ENCODE results near the gene NEU2.

Gene NEU2

GRCh38 chr2:233056961-233057605, 24.6 kb downstream of the NEU2 start:
- H3K27ac ChIP-seq (ENCODE audit: low read depth in 2 of 2, low read length in 2 of 2) = no peak overlapping the region
- no peaks in the 10 kb centered on the region for H3K9me3 ChIP-seq (ENCODE audit: control insufficient read depth in 2 of 2, low read length in 2 of 2)
- H3K9ac ChIP-seq (ENCODE audit: low read depth in 1 of 2, low read length in 2 of 2) = no peak overlapping the region
- peaks cover 7 to 13% of the 10 kb centered on the region in 2 donors for H3K4me1 ChIP-seq (ENCODE audit: control insufficient read depth in 2 of 2, insufficient read depth in 2 of 2, low read length in 2 of 2)
- H3K27me3 ChIP-seq (ENCODE audit: control insufficient read depth in 2 of 2, insufficient read depth in 2 of 2, low read length in 2 of 2) = peaks cover 0 to 4% of the 10 kb centered on the region in 2 donors
- no peaks in the 10 kb centered on the region for H3K36me3 ChIP-seq (ENCODE audit: control insufficient read depth in 2 of 2, insufficient read depth in 2 of 2, low read length in 2 of 2)
- H3K4me3 ChIP-seq (ENCODE audit: low read length in 2 of 2) = no peak overlapping the region

- peaks cover 18 to 27% of the 10 kb centered on the region in 2 donors for H3K4me1 ChIP-seq (ENCODE audit: control insufficient read depth in 2 of 2, insufficient read depth in 2 of 2, low read length in 2 of 2)
- H3K4me3 ChIP-seq (ENCODE audit: low read length in 2 of 2) = no peak overlapping the region
- no peaks in the 10 kb centered on the region for H3K9me3 ChIP-seq (ENCODE audit: control insufficient read depth in 2 of 2, low read length in 2 of 2)
- no peak overlapping the region for H3K9ac ChIP-seq (ENCODE audit: low read depth in 1 of 2, low read length in 2 of 2)
- H3K36me3 ChIP-seq (ENCODE audit: control insufficient read depth in 2 of 2, insufficient read depth in 2 of 2, low read length in 2 of 2) = no peaks in the 10 kb centered on the region
- peaks cover 0 to 4% of the 10 kb centered on the region in 2 donors for H3K27me3 ChIP-seq (ENCODE audit: control insufficient read depth in 2 of 2, insufficient read depth in 2 of 2, low read length in 2 of 2)
- peak overlapping the region in 1 of 2 donors; percentile 86 for H3K27ac ChIP-seq (ENCODE audit: low read depth in 2 of 2, low read length in 2 of 2)
Observed at GRCh38 chr2:233058717-233059546, 26.5 kb downstream of the NEU2 start.

GRCh38 chr2:233059547-233059796, 27.0 kb downstream of the NEU2 start:
- Histone ChIP-seq H3K4me3 (ENCODE audit: low read length in 2 of 2) (peak overlapping the region in 1 of 2 donors; percentile 62), H3K27ac (ENCODE audit: low read depth in 2 of 2, low read length in 2 of 2) (peak overlapping the region; percentile 64 to 86), H3K9ac (ENCODE audit: low read depth in 1 of 2, low read length in 2 of 2) (no peak overlapping the region), H3K27me3 (ENCODE audit: control insufficient read depth in 2 of 2, insufficient read depth in 2 of 2, low read length in 2 of 2) (peaks cover 0 to 1% of the 10 kb centered on the region in 2 donors), H3K9me3 (ENCODE audit: control insufficient read depth in 2 of 2, low read length in 2 of 2) (no peaks in the 10 kb centered on the region), H3K4me1 (ENCODE audit: control insufficient read depth in 2 of 2, insufficient read depth in 2 of 2, low read length in 2 of 2) (peaks cover 20 to 28% of the 10 kb centered on the region in 2 donors), H3K36me3 (ENCODE audit: control insufficient read depth in 2 of 2, insufficient read depth in 2 of 2, low read length in 2 of 2) (no peaks in the 10 kb centered on the region)

GRCh38 chr2:233059797-233060500, 27.5 kb downstream of the NEU2 start, which contains the start of gene INPP5D:
TSS of gene INPP5D (plus strand) at chr2:233060342. CDS start at chr2:233060479, 137 bp downstream.
- H3K27ac ChIP-seq (ENCODE audit: low read depth in 2 of 2, low read length in 2 of 2) = peak within 1 kb of the TSS; percentile 64 to 86
- H3K4me1 ChIP-seq (ENCODE audit: control insufficient read depth in 2 of 2, insufficient read depth in 2 of 2, low read length in 2 of 2) = peaks cover 22 to 32% of the 10 kb centered on the region in 2 donors
- no peaks in the 10 kb centered on the region for H3K9me3 ChIP-seq (ENCODE audit: control insufficient read depth in 2 of 2, low read length in 2 of 2)
- peak within 1 kb of the TSS; percentile 60 to 70 for H3K9ac ChIP-seq (ENCODE audit: low read depth in 1 of 2, low read length in 2 of 2)
- no peaks in the 10 kb centered on the region for H3K36me3 ChIP-seq (ENCODE audit: control insufficient read depth in 2 of 2, insufficient read depth in 2 of 2, low read length in 2 of 2)
- peak within 1 kb of the TSS; percentile 62 to 78 for H3K4me3 ChIP-seq (ENCODE audit: low read length in 2 of 2)
- no peaks in the 10 kb centered on the region for H3K27me3 ChIP-seq (ENCODE audit: control insufficient read depth in 2 of 2, insufficient read depth in 2 of 2, low read length in 2 of 2)

GRCh38 chr2:233060501-233060979, 28.1 kb downstream of the NEU2 start:
- no peaks in the 10 kb centered on the region for H3K9me3 ChIP-seq (ENCODE audit: control insufficient read depth in 2 of 2, low read length in 2 of 2)
- H3K4me1 ChIP-seq (ENCODE audit: control insufficient read depth in 2 of 2, insufficient read depth in 2 of 2, low read length in 2 of 2) = peaks cover 22 to 32% of the 10 kb centered on the region in 2 donors
- no peaks in the 10 kb centered on the region for H3K27me3 ChIP-seq (ENCODE audit: control insufficient read depth in 2 of 2, insufficient read depth in 2 of 2, low read length in 2 of 2)
- H3K9ac ChIP-seq (ENCODE audit: low read depth in 1 of 2, low read length in 2 of 2) = peak overlapping the region; percentile 60 to 70
- peak overlapping the region; percentile 64 to 86 for H3K27ac ChIP-seq (ENCODE audit: low read depth in 2 of 2, low read length in 2 of 2)
- H3K4me3 ChIP-seq (ENCODE audit: low read length in 2 of 2) = peak overlapping the region; percentile 62 to 78
- no peaks in the 10 kb centered on the region for H3K36me3 ChIP-seq (ENCODE audit: control insufficient read depth in 2 of 2, insufficient read depth in 2 of 2, low read length in 2 of 2)

GRCh38 chr2:233060980-233061590, 28.6 kb downstream of the NEU2 start:
- Histone ChIP-seq H3K27ac (ENCODE audit: low read depth in 2 of 2, low read length in 2 of 2) (peak overlapping the region; percentile 64 to 86), H3K36me3 (ENCODE audit: control insufficient read depth in 2 of 2, insufficient read depth in 2 of 2, low read length in 2 of 2) (peaks cover 0 to 1% of the 10 kb centered on the region in 2 donors), H3K9me3 (ENCODE audit: control insufficient read depth in 2 of 2, low read length in 2 of 2) (no peaks in the 10 kb centered on the region), H3K4me3 (ENCODE audit: low read length in 2 of 2) (peak overlapping the region; percentile 62 to 78), H3K27me3 (ENCODE audit: control insufficient read depth in 2 of 2, insufficient read depth in 2 of 2, low read length in 2 of 2) (no peaks in the 10 kb centered on the region), H3K4me1 (ENCODE audit: control insufficient read depth in 2 of 2, insufficient read depth in 2 of 2, low read length in 2 of 2) (peaks cover 22 to 32% of the 10 kb centered on the region in 2 donors), H3K9ac (ENCODE audit: low read depth in 1 of 2, low read length in 2 of 2) (peak overlapping the region; percentile 60 to 70)

GRCh38 chr2:233061591-233062450, 29.3 kb downstream of the NEU2 start:
- Histone ChIP-seq H3K4me3 (ENCODE audit: low read length in 2 of 2) (peak overlapping the region; percentile 62 to 78), H3K27me3 (ENCODE audit: control insufficient read depth in 2 of 2, insufficient read depth in 2 of 2, low read length in 2 of 2) (no peaks in the 10 kb centered on the region), H3K9me3 (ENCODE audit: control insufficient read depth in 2 of 2, low read length in 2 of 2) (no peaks in the 10 kb centered on the region), H3K4me1 (ENCODE audit: control insufficient read depth in 2 of 2, insufficient read depth in 2 of 2, low read length in 2 of 2) (peaks cover 22 to 32% of the 10 kb centered on the region in 2 donors), H3K27ac (ENCODE audit: low read depth in 2 of 2, low read length in 2 of 2) (peak overlapping the region; percentile 43 to 86), H3K36me3 (ENCODE audit: control insufficient read depth in 2 of 2, insufficient read depth in 2 of 2, low read length in 2 of 2) (peaks cover 0 to 4% of the 10 kb centered on the region in 2 donors), H3K9ac (ENCODE audit: low read depth in 1 of 2, low read length in 2 of 2) (peak overlapping the region; percentile 60 to 65)

GRCh38 chr2:233062451-233062850, 30.0 kb downstream of the NEU2 start:
- Histone ChIP-seq H3K4me1 (ENCODE audit: control insufficient read depth in 2 of 2, insufficient read depth in 2 of 2, low read length in 2 of 2) (peaks cover 22 to 32% of the 10 kb centered on the region in 2 donors), H3K9me3 (ENCODE audit: control insufficient read depth in 2 of 2, low read length in 2 of 2) (no peaks in the 10 kb centered on the region), H3K9ac (ENCODE audit: low read depth in 1 of 2, low read length in 2 of 2) (peak overlapping the region; percentile 26 to 65), H3K27me3 (ENCODE audit: control insufficient read depth in 2 of 2, insufficient read depth in 2 of 2, low read length in 2 of 2) (no peaks in the 10 kb centered on the region), H3K36me3 (ENCODE audit: control insufficient read depth in 2 of 2, insufficient read depth in 2 of 2, low read length in 2 of 2) (peaks cover 0 to 4% of the 10 kb centered on the region in 2 donors), H3K4me3 (ENCODE audit: low read length in 2 of 2) (peak overlapping the region in 1 of 2 donors; percentile 78), H3K27ac (ENCODE audit: low read depth in 2 of 2, low read length in 2 of 2) (peak overlapping the region; percentile 43 to 86)

- Histone ChIP-seq H3K9ac (ENCODE audit: low read depth in 1 of 2, low read length in 2 of 2) (no peak overlapping the region), H3K27ac (ENCODE audit: low read depth in 2 of 2, low read length in 2 of 2) (peak overlapping the region; percentile 49 to 86), H3K36me3 (ENCODE audit: control insufficient read depth in 2 of 2, insufficient read depth in 2 of 2, low read length in 2 of 2) (peaks cover 0 to 4% of the 10 kb centered on the region in 2 donors), H3K9me3 (ENCODE audit: control insufficient read depth in 2 of 2, low read length in 2 of 2) (no peaks in the 10 kb centered on the region), H3K27me3 (ENCODE audit: control insufficient read depth in 2 of 2, insufficient read depth in 2 of 2, low read length in 2 of 2) (no peaks in the 10 kb centered on the region), H3K4me1 (ENCODE audit: control insufficient read depth in 2 of 2, insufficient read depth in 2 of 2, low read length in 2 of 2) (peaks cover 22 to 32% of the 10 kb centered on the region in 2 donors), H3K4me3 (ENCODE audit: low read length in 2 of 2) (peak overlapping the region in 1 of 2 donors; percentile 78)
Observed at GRCh38 chr2:233062946-233063268, 30.4 kb downstream of the NEU2 start.
